Amniotic epithelial cell (primary cell): ENCODE measurements around the gene TNS2.
"Not testable (repeated sequence)": the region's sequence is repeated elsewhere in the genome, so short reads cannot be mapped to it uniquely, and the experiment has no call there.

Experiments used
- DNase-seq: peaks from one replicate; pipeline ENCODE4 v3.0.0-alpha.2; 2010; ENCODE audit warnings: low read depth

Gene TNS2, protein sequence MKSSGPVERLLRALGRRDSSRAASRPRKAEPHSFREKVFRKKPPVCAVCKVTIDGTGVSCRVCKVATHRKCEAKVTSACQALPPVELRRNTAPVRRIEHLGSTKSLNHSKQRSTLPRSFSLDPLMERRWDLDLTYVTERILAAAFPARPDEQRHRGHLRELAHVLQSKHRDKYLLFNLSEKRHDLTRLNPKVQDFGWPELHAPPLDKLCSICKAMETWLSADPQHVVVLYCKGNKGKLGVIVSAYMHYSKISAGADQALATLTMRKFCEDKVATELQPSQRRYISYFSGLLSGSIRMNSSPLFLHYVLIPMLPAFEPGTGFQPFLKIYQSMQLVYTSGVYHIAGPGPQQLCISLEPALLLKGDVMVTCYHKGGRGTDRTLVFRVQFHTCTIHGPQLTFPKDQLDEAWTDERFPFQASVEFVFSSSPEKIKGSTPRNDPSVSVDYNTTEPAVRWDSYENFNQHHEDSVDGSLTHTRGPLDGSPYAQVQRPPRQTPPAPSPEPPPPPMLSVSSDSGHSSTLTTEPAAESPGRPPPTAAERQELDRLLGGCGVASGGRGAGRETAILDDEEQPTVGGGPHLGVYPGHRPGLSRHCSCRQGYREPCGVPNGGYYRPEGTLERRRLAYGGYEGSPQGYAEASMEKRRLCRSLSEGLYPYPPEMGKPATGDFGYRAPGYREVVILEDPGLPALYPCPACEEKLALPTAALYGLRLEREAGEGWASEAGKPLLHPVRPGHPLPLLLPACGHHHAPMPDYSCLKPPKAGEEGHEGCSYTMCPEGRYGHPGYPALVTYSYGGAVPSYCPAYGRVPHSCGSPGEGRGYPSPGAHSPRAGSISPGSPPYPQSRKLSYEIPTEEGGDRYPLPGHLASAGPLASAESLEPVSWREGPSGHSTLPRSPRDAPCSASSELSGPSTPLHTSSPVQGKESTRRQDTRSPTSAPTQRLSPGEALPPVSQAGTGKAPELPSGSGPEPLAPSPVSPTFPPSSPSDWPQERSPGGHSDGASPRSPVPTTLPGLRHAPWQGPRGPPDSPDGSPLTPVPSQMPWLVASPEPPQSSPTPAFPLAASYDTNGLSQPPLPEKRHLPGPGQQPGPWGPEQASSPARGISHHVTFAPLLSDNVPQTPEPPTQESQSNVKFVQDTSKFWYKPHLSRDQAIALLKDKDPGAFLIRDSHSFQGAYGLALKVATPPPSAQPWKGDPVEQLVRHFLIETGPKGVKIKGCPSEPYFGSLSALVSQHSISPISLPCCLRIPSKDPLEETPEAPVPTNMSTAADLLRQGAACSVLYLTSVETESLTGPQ (N-terminal part only)

DNA sequence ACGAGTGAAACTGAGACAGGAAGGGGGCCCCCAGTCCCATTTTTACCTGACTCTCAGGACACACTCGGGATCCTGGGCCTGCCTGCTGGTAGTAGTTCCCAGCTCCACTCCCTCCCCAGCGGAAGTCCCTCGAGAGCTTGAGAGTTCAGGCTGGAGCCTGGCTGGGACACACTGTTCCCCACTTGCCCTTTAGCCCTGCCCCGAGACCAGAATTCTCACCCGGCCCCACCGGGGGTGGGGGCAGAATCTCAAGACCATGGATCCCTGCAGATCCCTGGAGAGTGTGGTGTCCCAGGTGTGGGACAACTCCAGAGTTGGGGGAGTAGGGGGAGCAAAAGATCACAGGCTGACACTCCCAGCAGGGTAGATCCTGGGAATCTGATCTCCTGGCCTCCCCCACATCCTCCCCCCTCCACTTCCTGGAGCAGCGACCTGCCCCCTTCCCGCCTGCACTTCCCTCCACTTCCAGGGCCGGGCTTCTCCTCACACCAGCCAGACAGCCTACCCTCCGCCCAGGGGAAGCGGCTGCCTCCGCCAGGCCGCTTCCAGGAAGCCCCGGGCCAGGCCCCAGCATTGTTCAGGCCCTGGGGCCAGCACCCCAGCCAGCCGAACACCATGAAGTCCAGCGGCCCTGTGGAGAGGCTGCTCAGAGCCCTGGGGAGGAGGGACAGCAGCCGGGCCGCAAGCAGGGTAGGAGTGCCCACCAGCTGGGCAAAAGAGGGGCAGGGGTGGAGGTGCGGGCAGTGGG lies at the start of gene TNS2:
TSS of gene TNS2 (plus strand) at position 495 of the 748 bp plus-strand sequence. CDS start at position 616, 121 bp downstream.
- DNase-seq, result peak; percentile 75

DNA sequence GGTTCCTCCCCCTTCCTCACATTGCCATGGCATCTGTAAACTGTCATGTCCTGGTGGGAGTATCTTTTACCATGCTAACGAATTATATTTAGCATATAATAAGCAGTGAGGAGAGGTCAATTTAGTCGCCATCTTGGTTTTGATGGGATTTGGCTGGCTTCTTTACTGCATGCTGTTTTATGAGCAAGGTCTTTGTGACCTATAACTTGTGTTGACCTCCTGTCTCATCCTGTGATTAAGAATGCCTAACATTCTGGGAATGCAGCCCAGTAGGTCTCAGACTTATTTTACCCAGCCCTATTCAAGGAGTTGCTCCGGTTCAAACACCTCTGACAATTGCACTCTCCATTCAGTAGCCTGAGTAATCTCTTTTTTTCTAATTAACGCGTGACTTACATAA lies 45.7 kb upstream of the TNS2 start:
- DNase-seq, result peak; percentile 32

DNA sequence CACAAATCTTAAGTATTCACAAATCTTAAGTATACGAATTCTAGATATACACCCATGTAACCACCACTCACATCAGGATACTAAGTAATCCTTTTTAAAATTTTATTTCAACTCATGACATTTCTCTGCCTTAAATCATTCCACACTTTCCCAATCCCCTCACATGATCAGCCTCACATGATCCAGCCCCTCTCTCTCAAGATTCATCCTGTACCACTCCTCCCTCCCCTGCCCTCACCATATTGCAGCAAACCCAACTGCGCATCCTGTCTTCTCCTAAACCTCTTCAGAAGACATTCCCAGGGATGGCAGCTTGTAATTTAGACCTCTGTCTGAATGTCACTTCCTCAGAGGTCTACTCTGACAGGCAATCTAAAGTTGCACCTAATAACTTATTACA lies 45.3 kb upstream of the TNS2 start:
- DNase-seq, result peak; percentile 45

DNA sequence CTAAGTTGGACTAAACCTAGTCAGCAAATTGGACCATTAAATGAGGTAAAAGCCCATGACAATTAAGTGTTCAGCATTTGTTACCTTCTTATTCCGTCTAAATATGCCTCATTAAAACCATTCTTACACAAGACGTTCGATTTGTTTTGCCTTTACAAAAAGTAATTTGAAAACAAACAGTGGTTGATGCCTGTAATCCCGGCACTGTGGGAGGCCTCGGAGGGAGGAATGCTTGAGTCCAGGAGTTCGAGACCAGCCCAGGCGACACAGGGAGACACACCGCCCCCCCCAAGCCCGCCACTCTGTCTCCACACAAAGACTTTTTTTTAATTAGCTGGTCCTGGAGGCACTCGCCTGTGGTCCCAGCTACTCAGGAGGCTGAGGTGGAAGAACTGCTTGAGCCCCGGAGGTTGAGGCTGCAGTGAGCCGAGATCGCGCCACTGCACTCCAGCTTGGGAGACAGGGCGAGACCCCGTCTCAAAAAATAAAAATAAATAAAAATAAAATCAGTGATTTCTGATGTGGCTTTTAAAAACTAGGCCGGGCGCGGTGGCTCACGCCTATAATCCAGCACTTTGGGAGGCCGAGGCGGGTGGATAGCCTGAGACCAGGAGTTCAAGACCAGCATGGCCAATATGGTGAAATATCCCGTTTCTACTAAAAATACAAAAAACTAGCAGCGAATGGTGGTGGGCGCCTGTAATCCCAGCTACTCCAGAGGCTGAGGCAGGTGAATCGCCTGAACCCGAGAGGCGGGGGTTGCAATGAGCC lies 44.5 kb upstream of the TNS2 start:
- DNase-seq, result no peak

DNA sequence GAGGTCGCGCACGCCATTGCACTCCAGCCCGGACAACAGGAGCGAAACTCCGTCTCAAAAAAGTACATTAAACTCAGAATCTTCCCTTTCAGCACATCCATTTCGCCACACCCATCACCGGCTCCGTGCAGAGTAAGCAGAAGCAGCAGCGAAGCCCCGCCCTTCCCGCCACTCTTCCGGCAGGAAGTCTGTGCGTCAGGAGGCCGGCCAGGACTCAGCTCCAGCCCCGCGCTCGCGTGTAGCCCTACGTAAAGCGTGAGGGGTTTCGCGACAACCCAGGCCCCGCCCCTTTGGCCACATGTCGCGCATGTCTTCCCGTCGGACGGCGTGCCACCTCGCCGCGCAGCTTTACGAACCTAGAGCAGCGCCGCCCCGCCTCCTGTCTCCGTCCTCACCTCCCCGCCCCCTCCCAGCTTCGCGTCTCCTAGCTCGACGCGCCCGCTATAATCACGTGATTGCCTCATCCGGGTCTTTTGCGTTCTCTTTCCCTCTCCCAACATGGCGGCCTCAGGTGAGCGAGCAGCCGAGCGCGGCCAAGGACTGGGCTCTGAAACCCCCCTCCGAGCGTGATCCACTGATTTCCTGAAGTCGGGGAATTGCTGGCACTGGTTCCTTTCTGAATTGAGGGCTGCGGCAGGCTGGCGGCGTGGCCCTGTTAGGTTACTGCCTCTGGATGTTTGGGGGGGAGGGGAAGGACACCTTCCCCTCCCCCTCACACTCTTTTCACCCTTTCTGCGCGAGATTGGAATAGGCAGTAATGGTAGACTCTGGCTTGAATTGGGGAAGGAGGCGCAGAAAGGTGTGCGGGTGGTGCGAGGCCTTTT lies 43.7 kb upstream of the TNS2 start, which contains the start of gene EIF4B:
TSS of gene EIF4B (plus strand) at position 471 of the 824 bp plus-strand sequence. CDS start at position 499, 28 bp downstream.
- peak; percentile 99 for DNase-seq

DNA sequence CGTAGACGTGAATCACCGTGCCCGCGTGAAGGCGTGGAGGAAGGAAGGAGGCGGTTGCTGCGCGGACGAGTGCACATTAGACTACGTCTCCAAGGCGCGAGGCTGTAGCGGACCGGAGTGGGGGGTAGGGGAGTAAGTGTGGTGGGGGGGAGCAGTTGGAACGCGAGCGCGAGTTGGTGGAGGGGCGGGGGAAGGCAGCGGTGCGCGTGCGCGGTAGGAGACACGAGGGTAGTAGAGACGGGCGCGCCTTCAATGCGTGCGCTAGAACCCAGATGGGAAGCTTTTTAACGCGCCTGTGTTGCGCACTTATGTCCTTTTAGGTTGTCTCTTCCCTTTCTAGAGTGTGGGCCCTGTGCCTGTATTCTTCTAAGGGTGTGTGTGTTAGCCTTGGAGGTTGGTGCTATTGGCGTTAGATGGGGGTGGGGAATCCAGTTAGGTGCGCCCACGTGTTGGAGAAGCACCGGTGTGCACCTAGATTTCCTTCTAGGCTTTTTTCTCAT lies 43.0 kb upstream of the TNS2 start:
- DNase-seq, result peak; percentile 42

DNA sequence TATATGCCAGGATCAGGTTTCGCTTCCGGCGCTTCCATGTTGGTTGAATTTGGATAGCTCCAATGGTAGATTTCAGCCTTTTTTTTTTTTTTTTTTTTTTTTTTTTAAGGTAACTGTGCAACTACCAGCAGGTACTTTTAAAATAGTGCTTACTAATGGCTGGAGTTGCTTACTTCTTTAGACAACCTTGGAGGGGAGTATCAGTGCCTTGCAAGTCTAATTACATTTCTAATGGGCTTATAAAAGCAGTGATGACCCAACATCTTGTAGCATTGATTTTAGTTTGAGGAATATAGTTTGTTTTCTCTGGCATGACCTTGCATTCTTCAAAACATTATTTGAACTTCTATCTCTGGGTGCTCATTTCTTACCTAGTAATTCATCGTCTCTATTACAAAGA lies 42.5 kb upstream of the TNS2 start:
- DNase-seq, result no peak

DNA sequence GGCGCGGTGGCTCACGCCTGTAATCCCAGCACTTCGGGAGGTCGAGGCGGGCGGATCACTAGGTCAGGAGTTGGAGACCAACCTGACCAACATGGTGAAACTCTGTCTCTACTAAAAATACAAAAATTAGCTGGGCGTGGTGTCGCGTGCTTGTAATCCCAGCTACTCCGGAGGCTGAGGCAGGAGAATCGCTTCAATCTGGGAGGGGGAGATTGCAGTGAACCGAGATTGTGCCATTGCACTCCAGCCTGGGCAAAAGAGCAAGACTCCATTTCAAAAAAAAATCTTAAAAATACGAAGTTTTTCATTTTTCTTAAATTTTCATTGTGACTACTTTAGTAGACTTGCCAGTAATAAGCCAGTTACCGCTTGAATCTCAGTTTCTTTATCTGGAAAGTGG lies 41.1 kb upstream of the TNS2 start:
- DNase-seq, result not testable (repeated sequence)

DNA sequence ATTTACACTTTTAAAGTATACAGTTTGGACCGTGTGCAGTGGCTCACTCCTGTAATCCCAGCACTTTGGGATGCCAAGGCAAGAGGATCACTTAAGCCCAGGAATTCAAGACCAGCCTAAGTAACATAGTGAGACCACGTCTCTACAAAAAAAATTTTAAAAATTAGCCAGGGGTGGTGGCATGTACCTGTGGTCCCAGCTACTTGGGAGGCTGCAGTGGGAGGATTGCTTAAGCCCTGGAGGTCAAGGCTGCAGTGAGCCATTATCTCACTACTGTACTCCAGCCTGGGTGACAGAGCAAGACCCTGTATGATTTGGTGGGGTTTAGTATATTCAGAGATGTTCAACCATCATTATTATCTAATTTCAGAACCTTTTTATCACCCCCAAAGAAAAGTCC lies 38.9 kb upstream of the TNS2 start:
- no peak for DNase-seq

DNA sequence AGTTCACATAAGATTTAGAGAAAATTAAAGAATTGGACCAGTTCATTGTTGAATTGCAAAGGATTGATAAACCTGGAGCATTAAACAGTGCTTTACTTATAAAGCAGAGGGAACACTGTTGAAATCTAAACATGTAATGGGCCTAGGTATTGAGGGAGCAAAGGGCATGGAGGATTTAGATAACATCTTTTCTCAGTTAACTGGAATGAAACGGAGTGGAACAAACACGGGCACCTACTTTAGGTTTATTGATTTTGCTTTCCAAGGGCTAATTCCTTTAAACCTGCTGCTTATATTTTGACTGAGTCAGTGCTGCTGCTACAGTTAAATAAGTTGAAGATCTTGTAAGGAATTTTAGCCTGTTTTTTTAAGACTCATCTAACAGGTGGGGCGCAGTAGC lies 38.0 kb upstream of the TNS2 start:
- DNase-seq, result no peak

DNA sequence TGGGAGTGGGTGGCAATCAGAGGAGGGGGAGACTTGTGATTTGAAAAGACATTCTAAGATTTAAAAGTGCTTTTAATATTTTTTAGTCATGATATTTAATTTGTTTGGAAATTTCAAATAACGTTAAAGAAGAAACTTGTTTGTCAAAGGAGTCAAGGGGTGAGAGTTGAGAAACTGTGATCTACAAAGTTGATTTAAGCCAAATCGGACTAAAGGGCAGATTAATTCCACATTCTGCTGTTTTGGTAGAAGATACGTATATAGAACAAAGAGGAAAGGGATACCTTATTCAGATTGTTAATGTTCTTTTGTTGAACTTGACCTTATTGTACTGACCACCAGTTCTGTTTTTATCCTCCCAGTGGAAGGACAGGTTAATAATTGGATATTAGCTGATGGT lies 36.9 kb upstream of the TNS2 start:
- DNase-seq, result no peak

DNA sequence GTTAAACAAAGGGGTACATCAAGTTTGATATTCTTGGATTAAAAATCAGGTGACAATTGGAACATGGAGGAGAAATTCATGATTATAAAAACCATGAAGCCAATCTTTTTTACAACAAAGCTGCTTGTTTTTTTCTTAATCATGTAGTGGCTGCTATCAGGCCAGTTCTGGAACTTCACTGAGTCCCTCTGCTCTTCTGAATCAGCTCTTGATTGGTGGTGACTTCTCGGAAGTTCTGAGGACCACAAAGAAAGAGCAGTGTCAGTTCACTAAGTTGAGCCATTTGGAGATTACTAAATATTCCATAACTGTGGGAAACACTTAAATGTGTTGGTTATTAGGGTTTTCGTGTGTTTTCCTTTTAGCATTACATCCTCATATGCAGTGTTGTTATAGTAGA lies 35.2 kb upstream of the TNS2 start:
- no peak for DNase-seq

DNA sequence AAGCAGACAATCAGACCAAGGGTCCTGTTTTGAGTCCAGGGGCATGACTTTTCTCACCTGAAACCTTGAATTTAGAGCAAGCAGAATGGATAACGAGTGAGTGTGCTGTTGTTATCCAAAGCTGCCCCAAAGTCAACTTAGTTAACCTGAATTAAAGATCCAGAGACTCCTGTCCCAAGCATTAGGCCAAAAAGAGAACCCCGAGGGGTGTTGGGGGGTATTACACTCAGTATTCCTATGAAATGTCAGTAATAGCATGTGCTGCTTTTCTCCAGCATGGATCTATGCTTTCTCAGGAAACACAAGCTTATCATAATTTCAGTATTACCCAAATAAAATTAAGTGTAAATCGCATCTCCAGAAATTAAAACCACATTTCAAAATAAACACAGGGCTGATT lies 24.6 kb upstream of the TNS2 start:
- DNase-seq, result no peak

DNA sequence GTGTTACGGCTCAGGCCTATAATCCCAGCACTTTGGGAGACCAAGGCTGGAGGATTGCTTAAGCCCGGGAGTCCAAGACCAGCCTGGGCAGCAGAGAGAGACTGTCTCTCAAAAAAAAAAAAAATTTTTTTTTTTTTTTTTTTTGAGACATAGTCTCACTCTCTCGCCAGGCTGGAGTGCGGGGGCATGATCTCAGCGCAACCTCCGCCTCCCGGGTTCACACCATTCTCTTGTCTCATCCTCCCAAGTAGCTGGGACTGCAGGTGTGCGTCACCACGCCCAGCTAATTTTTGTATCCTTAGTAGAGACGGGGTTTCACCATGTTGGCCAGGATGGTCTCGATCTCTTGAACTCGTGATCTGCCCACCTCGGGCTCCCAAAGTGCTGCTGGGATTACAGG lies 22.9 kb upstream of the TNS2 start:
- DNase-seq, result not testable (repeated sequence)

DNA sequence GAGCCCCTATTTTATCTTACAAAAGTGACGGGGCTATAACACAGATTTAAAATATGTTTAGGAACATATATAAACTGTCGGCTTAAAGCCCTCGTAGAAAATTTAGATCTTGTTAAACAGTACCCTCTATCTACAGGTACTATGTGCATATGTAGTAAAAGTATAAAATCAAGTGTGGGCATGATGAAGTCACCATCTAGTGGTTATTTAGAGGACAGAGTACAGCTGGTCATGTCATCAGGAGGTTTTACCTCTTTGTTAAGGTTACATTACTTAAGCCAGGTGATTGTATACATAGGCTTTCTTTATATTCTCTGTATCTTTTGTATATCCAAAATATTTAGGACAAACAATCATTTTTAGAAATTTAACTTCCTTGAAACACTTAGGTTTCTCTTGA lies 18.2 kb upstream of the TNS2 start:
- DNase-seq, result no peak

DNA sequence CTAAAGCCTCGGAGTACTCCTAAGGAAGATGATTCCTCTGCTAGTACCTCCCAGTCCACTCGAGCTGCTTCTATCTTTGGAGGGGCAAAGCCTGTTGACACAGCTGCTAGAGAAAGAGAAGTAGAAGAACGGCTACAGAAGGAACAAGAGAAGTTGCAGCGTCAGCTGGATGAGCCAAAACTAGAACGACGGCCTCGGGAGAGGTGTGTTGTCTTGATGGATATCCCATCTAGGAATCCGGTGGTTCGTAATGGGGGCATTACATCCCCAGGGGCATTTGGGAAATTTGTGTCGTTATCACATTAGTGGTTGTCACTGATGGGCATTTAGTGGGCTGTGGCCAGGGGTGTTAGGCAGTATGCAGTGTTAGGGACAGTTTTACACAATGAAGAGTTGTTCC lies 16.0 kb upstream of the TNS2 start:
- DNase-seq, result not testable (repeated sequence)

DNA sequence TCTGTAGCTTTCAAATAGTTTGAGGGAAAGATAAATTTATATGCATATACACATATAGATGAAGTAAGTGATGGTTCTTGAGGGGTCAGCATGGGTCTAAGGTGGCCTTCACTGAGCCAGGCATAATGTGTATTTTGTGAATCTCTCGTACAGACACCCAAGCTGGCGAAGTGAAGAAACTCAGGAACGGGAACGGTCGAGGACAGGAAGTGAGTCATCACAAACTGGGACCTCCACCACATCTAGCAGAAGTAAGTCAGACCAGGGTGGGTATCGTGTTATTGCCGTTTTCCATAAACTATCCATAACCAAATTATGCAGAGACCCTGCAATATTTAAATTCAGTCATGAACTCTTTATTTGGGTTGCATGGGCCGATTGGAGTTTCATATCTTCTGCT lies 15.4 kb upstream of the TNS2 start:
- no peak for DNase-seq

DNA sequence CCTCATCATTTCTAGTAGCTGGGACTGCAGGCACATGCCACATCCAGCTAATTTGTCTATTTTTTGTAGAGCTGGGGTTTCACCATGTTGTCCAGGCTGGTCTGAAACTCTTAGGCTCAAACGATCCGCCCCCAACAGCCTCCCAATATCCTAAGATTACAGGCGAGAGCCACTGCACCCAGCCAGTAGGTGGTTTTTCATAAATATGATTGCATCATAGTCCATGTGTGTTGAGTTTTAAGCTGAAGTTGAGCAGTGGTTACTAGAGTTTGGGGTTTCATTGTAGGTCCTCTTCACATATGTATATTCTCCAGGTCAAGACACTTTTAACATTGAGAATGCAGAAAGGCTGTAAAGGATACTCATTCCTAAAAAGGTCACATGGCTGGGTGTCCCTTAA lies 13.1 kb upstream of the TNS2 start:
- no peak for DNase-seq

DNA sequence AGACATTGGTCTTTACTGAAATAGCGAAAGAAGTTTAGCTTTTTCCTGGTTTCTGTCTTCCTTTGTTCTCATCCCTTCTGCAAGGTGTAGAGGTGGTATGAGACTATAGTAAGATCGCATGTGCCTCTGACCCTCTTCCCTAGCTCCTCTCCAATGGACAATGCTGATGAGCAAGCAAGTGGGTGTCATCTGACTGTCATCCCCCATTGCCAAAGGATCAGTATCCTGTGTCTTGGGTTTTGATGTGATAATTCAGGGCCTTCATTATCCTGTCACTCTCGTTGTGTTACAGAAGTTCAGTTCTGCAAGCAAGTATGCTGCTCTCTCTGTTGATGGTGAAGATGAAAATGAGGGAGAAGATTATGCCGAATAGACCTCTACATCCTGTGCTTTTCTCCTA lies 10.0 kb upstream of the TNS2 start:
- DNase-seq, result no peak
